ENCODE measurements around the gene FAM117B. TPM values are rescaled to one million over a fixed set of nuclear protein-coding genes. Genes with fewer than 3 reads are reported as not detected.

The FAM117B gene
- polyA plus RNA-seq, 2 of the 4 experiments (the other 2 are of a cell fraction), result 3.6 TPM

DNA sequence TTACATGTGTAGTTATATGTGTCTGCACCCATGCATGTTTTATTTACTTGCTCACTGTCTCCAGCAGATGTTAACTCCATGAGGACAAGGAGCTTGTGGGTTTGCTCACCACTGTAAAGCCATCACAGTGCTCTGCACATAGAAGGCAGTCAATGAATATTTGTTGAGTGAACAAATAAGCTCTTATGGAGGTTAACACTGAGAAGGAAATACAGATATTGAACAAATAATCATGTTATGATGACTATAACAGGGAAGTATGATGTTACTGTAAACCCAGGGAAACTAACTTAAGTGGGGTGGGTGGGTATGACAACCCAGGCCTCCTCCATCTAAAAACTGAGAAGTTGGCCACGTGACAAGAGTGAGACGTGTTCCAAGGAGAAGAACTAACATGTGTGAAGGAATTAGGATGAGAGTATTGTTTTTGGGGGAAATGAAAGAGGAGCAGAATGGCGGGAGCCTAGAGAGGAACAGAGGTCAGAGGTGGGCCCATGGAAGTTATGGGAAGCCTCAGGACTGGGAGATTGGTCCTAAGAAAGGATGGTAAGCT is 6.0 kb upstream of the FAM117B start (continued):
- no peak for TF ChIP-seq ESRRA (IDR thresholded peaks at IDR 0.05; ENCODE audit: borderline replicate concordance, low read length)
- TF ChIP-seq HOXA7 (CRISPR knock-in tag; IDR thresholded peaks at IDR 0.05), result no peak
- no peak for TF ChIP-seq SMC3 (IDR thresholded peaks at IDR 0.05)

DNA sequence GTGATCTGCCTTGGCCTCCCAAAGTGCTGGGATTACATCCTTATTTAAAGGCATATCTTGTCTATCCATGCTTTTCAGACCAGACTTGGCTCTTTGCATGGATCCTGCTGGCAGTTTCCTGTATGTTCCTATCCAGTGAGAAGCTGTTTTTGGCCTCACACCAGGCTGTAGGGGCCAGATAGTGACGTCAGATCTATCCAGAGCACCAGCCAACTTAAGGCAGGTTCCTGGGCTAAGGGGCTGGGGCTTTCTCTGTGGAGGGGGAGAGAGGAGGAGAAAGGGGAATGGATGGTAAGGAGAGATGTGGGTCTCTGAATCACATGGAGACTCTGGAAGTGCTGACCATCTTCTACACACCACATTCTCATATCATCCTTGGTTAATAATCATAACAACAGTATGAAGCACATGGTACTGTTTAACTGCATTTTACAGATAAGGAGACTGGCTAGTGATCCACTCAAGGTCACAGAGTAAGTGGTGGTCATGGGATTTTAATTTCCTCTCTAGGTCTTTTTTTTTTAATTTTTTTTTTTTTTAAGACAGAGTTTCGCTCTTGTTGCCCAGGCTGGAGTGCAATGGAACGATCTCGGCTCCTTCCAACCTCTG is 2.0 kb upstream of the FAM117B start:
- TF ChIP-seq JUN (IDR thresholded peaks at IDR 0.05) (no peak), HDAC2 (IDR thresholded peaks at IDR 0.05) (no peak), MAZ (IDR thresholded peaks at IDR 0.05; ENCODE audit: borderline replicate concordance, low read depth, low read length) (no peak), NFE2L2 (conservative IDR thresholded peaks at IDR 0.05; ENCODE audit: low read length) (no peak), TFCP2L1 (CRISPR knock-in tag; IDR thresholded peaks at IDR 0.05) (no peak), MAFK (IDR thresholded peaks at IDR 0.05; ENCODE audit: partially characterized antibody) (no peak), EHMT2 (IDR thresholded peaks at IDR 0.05; ENCODE audit: low read depth) (no peak), BHLHE40 (IDR thresholded peaks at IDR 0.05; ENCODE audit: low read depth, low read length) (no peak)
- 82% methylated on average over 4 of the region's 4 CpGs for WGBS (ENCODE audit: missing lambda C conversion rate)
- no peak for FAIRE-seq
- H3K27ac ChIP-seq, result no peak overlapping the region
- DNase-seq (ENCODE audit: low read depth in 1 of 2, low spot score in 1 of 2), result no peak
- ATAC-seq, result no peak
- peaks cover 20% of the 10 kb centered on the region; the same call in 2 of the 3 replicates for H3K4me1 ChIP-seq
- no peaks in the 10 kb centered on the region for H3K9me3 ChIP-seq
- POLR2A ChIA-PET, result no interaction called here
- CTCF ChIA-PET, result interaction anchor here (0.6 to 1.6 kb wide), 4 partner anchors 11 to 442 kb away, joined by 3 to 5 read pairs (median 3); no protein-coding TSS in a partner anchor
- no peak overlapping the region for H3K4me3 ChIP-seq
- no peak overlapping the region for H3K4me2 ChIP-seq

DNA sequence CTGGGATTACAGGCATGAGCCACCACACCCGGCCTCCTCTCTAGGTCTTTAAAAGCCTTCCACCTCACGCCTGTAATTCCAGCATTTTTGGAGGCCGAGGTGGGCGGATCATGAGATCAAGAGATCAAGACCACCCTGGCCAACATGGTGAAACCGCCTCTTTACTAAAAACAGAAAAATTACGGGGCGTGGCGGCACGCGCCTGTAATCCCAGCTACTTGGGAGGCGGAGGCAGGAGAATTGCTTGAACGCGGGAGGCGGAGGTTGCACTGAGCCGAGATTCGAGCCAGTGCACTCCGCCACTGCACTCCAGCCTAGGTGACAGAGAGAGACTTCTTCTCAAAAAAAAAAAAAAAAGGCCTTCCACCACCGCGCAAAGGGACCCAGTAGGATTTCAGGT is 1.3 kb upstream of the FAM117B start:
- Histone ChIP-seq H3K9me3 (no peaks in the 10 kb centered on the region), H3K4me2 (no peak overlapping the region; the same call in 2 of the 3 replicates), H3K27ac (no peak overlapping the region), H3K4me3 (no peak overlapping the region), H3K4me1 (peaks cover 25% of the 10 kb centered on the region; the same call in 2 of the 3 replicates)
- ChIA-PET POLR2A (no interaction called here), CTCF (interaction anchor here (1.2 to 1.6 kb wide), 2 partner anchors 13 to 45 kb away, joined by 3 read pairs; no protein-coding TSS in a partner anchor)
- TF ChIP-seq, protein P1, sequence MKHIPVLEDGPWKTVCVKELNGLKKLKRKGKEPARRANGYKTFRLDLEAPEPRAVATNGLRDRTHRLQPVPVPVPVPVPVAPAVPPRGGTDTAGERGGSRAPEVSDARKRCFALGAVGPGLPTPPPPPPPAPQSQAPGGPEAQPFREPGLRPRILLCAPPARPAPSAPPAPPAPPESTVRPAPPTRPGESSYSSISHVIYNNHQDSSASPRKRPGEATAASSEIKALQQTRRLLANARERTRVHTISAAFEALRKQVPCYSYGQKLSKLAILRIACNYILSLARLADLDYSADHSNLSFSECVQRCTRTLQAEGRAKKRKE (CRISPR knock-in tag; IDR thresholded peaks at IDR 0.05; ENCODE audit: low read depth), result no peak
- TF ChIP-seq EHMT2 (IDR thresholded peaks at IDR 0.05; ENCODE audit: low read depth) (no peak), JUN (IDR thresholded peaks at IDR 0.05) (no peak)
- WGBS (ENCODE audit: missing lambda C conversion rate), result 94% methylated on average over 19 of the region's 19 CpGs
- no peak for ATAC-seq
- no peak for DNase-seq (ENCODE audit: low read depth in 1 of 2, low spot score in 1 of 2)
- no peak for FAIRE-seq

DNA sequence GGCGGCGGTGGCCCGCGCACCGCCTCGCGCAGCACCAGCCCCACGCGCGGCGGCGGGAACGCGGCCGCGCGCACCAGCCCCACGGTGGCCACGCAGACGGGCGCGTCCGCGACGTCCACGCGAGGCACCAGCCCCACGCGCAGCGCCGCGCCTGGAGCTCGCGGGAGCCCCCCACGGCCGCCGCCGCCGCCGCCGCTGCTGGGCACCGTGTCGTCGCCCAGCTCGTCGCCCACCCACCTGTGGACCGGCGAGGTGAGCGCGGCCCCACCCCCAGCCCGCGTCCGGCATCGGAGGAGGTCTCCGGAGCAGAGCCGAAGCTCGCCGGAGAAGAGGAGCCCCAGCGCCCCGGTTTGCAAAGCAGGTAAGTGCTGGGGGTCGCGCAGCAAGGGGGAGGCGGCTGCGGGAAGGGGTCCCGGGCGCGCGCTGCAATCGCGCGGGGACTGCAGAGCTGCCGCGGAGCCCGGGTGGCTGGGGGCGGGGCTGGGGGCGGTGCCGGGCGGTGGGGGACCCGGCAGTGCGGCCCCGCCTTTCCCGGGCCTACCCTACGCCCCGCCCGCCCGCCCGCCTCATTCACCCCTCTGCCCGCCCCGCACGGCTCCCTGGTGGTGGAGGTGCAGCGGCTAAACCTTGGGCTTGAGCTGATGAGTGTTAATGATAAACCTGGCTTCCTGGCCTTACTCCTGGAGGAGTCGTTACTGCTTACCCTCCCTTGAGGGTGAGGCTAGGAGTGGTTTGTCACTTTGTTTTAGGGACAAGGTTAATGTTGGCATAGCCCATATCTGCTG is 851 bp downstream of the FAM117B start:
- FAIRE-seq (no peak), ATAC-seq (peak; percentile 77 to 79), DNase-seq (ENCODE audit: low read depth in 1 of 2, low spot score in 1 of 2) (peak; percentile 86 to 87)
- ChIA-PET POLR2A (interaction anchor here (0.5 to 2.0 kb wide), 8 partner anchors 33 to 414 kb away, joined by 3 to 16 read pairs (median 3); partner anchors contain the start of gene ICA1L), CTCF (interaction anchor here (1.4 to 1.8 kb wide), 2 partner anchors 47 to 235 kb away, joined by 5 read pairs; no protein-coding TSS in a partner anchor)
- WGBS (ENCODE audit: missing lambda C conversion rate), result 1% methylated on average over 14 of the region's 92 CpGs
- peak overlapping the region; percentile 88 for H3K4me3 ChIP-seq
- H3K4me1 ChIP-seq, result peaks cover 25% of the 10 kb centered on the region; the same call in 2 of the 3 replicates
- no peaks in the 10 kb centered on the region for H3K9me3 ChIP-seq
- peak overlapping the region; percentile 98 for H3K4me2 ChIP-seq
- peak overlapping the region; percentile 93 to 98 for H3K27ac ChIP-seq
- no peak for TF ChIP-seq PHF8 (IDR thresholded peaks at IDR 0.05; ENCODE audit: borderline replicate concordance, low read depth)
- TF ChIP-seq, protein P2, sequence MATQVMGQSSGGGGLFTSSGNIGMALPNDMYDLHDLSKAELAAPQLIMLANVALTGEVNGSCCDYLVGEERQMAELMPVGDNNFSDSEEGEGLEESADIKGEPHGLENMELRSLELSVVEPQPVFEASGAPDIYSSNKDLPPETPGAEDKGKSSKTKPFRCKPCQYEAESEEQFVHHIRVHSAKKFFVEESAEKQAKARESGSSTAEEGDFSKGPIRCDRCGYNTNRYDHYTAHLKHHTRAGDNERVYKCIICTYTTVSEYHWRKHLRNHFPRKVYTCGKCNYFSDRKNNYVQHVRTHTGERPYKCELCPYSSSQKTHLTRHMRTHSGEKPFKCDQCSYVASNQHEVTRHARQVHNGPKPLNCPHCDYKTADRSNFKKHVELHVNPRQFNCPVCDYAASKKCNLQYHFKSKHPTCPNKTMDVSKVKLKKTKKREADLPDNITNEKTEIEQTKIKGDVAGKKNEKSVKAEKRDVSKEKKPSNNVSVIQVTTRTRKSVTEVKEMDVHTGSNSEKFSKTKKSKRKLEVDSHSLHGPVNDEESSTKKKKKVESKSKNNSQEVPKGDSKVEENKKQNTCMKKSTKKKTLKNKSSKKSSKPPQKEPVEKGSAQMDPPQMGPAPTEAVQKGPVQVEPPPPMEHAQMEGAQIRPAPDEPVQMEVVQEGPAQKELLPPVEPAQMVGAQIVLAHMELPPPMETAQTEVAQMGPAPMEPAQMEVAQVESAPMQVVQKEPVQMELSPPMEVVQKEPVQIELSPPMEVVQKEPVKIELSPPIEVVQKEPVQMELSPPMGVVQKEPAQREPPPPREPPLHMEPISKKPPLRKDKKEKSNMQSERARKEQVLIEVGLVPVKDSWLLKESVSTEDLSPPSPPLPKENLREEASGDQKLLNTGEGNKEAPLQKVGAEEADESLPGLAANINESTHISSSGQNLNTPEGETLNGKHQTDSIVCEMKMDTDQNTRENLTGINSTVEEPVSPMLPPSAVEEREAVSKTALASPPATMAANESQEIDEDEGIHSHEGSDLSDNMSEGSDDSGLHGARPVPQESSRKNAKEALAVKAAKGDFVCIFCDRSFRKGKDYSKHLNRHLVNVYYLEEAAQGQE (IDR thresholded peaks at IDR 0.05), result no peak
- TF ChIP-seq FOSL2 (IDR thresholded peaks at IDR 0.05), result no peak
- TF ChIP-seq FOSL2 (CRISPR knock-in tag; IDR thresholded peaks at IDR 0.05), result no peak
- TF ChIP-seq SMC3 (IDR thresholded peaks at IDR 0.05), result no peak
- TF ChIP-seq, protein P3, sequence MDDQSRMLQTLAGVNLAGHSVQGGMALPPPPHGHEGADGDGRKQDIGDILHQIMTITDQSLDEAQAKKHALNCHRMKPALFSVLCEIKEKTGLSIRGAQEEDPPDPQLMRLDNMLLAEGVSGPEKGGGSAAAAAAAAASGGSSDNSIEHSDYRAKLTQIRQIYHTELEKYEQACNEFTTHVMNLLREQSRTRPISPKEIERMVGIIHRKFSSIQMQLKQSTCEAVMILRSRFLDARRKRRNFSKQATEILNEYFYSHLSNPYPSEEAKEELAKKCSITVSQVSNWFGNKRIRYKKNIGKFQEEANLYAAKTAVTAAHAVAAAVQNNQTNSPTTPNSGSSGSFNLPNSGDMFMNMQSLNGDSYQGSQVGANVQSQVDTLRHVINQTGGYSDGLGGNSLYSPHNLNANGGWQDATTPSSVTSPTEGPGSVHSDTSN (IDR thresholded peaks at IDR 0.05), result no peak
- no peak for TF ChIP-seq RARB (CRISPR knock-in tag; IDR thresholded peaks at IDR 0.05)
- no peak for TF ChIP-seq HEYL (CRISPR knock-in tag; IDR thresholded peaks at IDR 0.05)
- no peak for TF ChIP-seq EHF (CRISPR knock-in tag; IDR thresholded peaks at IDR 0.05)
- TF ChIP-seq CBX2 (IDR thresholded peaks at IDR 0.05; ENCODE audit: borderline replicate concordance, low read depth), result no peak
- no peak for TF ChIP-seq KDM1A (IDR thresholded peaks at IDR 0.05; ENCODE audit: low read depth)
- no peak for TF ChIP-seq GATA3 (IDR thresholded peaks at IDR 0.05; ENCODE audit: borderline replicate concordance)
- no peak for TF ChIP-seq HOXB5 (CRISPR knock-in tag; IDR thresholded peaks at IDR 0.05)
- TF ChIP-seq BHLHE40 (IDR thresholded peaks at IDR 0.05; ENCODE audit: low read depth, low read length), result no peak
- no peak for TF ChIP-seq SREBF2 (IDR thresholded peaks at IDR 0.05)
